ELR (cell line): Measurements from ENCODE around the gene PSPH.
"Not testable (repeated sequence)": the region's sequence is repeated elsewhere in the genome, so short reads cannot be mapped to it uniquely, and the experiment has no call there.

Source experiments
- DNase-seq: peaks from one replicate; pipeline ENCODE4 v3.0.0-alpha.2; 2015; ENCODE audit warnings: low read depth

Gene PSPH

DNA sequence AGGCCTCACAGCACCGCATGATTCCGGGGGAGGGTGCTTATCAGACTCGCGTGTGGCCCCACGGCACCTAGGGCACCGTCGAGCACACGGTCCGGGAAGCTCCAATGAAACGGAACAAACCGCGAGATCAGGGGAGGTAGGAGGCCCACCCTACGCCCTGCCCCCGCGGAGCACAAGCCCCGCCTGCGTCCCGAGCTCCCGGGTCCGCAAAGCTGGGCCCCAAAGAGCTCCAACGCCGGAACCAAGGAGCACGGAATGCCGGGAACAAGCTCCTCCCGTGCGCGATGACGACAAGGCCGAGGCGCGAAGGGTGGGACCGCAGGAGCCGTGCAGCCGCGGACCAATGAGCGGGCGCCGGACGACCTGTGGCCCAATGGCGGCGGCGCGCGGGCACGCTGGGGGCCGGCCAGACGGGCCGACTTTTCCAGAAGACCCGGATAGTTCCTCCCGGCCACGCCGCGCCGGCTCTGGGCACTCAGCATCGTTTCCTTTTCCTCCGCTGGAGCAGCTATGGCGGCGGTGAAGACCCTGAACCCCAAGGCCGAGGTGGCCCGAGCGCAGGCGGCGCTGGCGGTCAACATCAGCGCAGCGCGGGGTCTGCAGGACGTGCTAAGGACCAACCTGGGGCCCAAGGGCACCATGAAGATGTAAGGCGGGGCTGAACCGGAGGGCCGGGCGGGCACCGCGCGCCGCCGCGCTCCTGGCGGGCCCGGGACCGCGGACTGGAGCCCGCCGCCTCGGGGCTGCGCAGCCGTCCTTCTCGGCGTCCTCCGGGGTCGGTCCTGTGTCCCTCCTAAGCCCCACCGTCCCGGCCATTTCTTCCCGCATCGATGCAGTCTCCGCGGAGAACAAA lies at the start of gene PSPH, which contains the start of gene CCT6A:
Gene PSPH (minus strand): TSS at position 106 of the 853 bp plus-strand sequence. CDS start 30,232 bp downstream, outside the sequence.
Gene CCT6A (plus strand): TSS at position 427 of the 853 bp plus-strand sequence. CDS start 84 bp downstream, at position 511.
- peak; percentile 99 for DNase-seq

GRCh38 chr7:56099653-56100052 lies 48.4 kb upstream of the PSPH start:
- no peak for DNase-seq

- DNase-seq = not testable (repeated sequence)
Measured at GRCh38 chr7:56098187-56099008, 47.2 kb upstream of the PSPH start.

- DNase-seq = peak; percentile 74
Measured at GRCh38 chr7:56097700-56098099, 46.5 kb upstream of the PSPH start.

- DNase-seq = peak; percentile 72
Measured at GRCh38 chr7:56092789-56093531, 41.7 kb upstream of the PSPH start, which contains the start of gene PHKG1. Gene PHKG1, minus strand, starts transcription at chr7:56092952. Its CDS starts 4,011 bp downstream, at chr7:56088941.

- DNase-seq = not testable (repeated sequence)
Measured at GRCh38 chr7:56092388-56092787, 41.1 kb upstream of the PSPH start.

DNA sequence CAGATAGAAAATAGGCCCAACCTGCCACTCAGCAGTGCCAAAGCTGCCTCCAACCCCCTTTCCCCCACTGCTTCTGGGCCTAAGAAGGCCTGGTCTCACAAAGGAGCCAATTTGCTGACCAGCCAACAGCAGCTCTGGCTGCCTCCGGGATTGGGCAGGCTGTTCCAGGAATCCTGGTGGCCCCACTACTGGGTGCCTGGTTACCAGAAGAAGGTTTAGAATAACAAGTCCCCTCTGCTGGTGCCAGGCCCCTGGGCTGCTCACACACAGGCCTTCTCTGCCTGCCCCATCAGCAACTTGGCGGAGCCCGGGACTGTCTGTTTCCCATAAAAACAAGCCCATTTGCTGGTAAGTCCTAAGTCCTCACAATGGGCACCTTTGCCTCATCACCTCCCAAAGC lies 40.3 kb upstream of the PSPH start:
- DNase-seq = no peak

- no peak for DNase-seq
Measured at GRCh38 chr7:56087445-56087844, 36.2 kb upstream of the PSPH start.

- DNase-seq = no peak
Measured at GRCh38 chr7:56086761-56087160, 35.5 kb upstream of the PSPH start.

- no peak for DNase-seq
Measured at GRCh38 chr7:56083150-56083785, 32.0 kb upstream of the PSPH start.

- DNase-seq = no peak
Measured at GRCh38 chr7:56081626-56082340, 30.5 kb upstream of the PSPH start.

GRCh38 chr7:56080726-56081435 lies 29.6 kb upstream of the PSPH start:
- DNase-seq = not testable (repeated sequence)

DNA sequence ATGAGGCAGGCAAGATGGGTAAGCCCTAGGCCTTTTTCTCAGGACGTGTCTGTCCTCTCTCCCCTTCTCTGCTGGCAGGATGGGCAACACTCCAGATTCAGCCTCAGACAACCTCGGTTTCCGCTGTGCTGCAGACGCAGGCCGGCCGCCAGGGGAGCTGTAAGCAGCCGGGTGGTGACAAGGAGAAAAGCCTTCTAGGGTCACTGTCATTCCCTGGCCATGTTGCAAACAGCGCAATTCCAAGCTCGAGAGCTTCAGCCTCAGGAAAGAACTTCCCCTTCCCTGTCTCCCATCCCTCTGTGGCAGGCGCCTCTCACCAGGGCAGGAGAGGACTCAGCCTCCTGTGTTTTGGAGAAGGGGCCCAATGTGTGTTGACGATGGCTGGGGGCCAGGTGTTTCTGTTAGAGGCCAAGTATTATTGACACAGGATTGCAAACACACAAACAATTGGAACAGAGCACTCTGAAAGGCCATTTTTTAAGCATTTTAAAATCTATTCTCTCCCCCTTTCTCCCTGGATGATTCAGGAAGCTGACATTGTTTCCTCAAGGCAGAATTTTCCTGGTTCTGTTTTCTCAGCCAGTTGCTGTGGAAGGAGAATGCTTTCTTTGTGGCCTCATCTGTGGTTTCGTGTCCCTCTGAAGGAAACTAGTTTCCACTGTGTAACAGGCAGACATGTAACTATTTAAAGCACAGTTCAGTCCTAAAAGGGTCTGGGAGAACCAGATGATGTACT lies 28.4 kb upstream of the PSPH start:
- DNase-seq = peak; percentile 39

GRCh38 chr7:56078196-56078595 lies 27.0 kb upstream of the PSPH start:
- DNase-seq = no peak

- no peak for DNase-seq
Measured at GRCh38 chr7:56077681-56078080, 26.4 kb upstream of the PSPH start.

DNA sequence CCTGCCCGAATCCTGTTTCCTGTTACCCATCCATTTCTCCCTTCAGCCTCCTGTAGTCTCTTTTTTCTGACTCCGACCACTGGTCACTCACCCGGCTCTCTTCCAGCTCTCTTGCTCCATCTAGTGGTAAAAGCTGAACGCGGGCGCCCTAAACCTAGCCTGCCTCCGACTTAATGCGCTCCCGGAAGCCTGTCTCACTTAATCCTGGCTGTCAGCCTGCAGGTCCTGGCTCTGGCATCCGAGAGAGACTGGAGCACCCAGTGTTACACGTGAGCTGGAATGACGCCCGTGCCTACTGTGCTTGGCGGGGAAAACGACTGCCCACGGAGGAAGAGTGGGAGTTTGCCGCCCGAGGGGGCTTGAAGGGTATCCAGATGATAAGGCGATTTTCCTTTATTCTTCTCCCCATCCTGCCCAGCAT lies 23.1 kb upstream of the PSPH start:
- peak; percentile 87 for DNase-seq

- DNase-seq = not testable (repeated sequence)
Measured at GRCh38 chr7:56066376-56066775, 15.1 kb upstream of the PSPH start.

DNA sequence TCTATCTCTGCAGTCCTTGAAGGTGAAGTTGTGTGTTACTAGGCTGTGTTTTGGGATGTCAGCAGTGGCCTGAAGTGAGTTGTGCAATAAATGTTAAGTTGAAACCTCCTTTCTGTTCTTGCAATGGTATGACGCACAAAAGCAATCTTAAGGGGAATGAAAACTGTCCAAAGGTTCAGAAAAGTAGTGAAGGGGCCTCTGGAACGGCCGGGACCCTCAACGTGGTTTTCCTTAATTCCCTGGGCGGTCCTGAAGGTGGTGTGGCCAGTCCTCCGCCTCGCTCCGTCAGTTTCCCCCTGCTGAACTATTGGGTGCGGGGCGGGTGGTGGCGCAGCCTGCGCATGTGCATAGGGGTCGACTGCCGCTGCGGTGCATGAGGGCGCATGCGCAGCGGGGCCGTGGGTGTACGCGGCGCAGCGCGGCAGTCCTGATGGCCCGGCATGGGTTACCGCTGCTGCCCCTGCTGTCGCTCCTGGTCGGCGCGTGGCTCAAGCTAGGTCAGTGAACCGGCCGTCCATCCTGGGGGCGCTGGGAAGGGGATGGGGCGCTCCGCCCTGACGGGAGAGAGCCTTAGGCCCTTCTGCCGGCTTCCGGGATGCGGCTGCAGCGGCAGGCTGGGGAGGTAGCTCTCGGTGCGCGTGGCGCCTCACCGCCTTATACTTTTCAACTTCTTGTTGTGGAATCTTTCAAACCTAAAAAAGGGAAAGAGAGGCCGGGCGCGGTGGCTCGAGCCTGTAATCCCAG lies 12.8 kb upstream of the PSPH start, which contains the start of gene SUMF2:
Gene SUMF2 (plus strand): TSS at position 405 of the 744 bp plus-strand sequence. CDS start 26 bp downstream, at position 431.
- peak; percentile 92 for DNase-seq

GRCh38 chr7:56063500-56063881 lies 12.2 kb upstream of the PSPH start:
- DNase-seq = no peak
